ENCODE data around the gene PFKM.

The PFKM gene

DNA sequence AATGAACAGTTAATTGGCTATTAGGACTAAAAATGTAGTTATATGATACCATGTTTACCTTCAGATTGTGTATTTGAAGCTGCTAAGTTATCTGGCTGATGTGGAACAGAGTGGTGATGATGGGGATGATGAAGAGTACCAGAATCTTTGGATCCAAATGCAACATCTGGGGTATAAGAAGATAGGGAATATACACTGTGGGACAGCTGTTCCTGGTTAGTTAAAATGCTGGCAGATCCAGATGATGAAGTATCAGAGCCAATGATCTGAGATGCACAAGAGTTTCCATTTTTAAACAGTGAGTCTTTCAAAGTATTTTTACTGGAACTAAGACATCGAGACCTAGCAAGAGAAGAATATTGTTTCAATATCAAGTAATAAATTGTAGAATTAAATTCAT lies 44.9 kb upstream of the PFKM start:
- H3K36me3 ChIP-seq (ENCODE audit: control insufficient read depth, insufficient read depth, low read length), result peaks cover under 1% of the 10 kb centered on the region
- H3K4me3 ChIP-seq (replicated peaks; ENCODE audit: low read depth, low read length), result no peak overlapping the region
- no peak for DNase-seq (ENCODE audit: extremely low read depth, insufficient read length)
- no peaks in the 10 kb centered on the region for H3K27me3 ChIP-seq (replicated peaks; ENCODE audit: control insufficient read depth, insufficient read depth, low read length)
- TF ChIP-seq, protein P1, sequence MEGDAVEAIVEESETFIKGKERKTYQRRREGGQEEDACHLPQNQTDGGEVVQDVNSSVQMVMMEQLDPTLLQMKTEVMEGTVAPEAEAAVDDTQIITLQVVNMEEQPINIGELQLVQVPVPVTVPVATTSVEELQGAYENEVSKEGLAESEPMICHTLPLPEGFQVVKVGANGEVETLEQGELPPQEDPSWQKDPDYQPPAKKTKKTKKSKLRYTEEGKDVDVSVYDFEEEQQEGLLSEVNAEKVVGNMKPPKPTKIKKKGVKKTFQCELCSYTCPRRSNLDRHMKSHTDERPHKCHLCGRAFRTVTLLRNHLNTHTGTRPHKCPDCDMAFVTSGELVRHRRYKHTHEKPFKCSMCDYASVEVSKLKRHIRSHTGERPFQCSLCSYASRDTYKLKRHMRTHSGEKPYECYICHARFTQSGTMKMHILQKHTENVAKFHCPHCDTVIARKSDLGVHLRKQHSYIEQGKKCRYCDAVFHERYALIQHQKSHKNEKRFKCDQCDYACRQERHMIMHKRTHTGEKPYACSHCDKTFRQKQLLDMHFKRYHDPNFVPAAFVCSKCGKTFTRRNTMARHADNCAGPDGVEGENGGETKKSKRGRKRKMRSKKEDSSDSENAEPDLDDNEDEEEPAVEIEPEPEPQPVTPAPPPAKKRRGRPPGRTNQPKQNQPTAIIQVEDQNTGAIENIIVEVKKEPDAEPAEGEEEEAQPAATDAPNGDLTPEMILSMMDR (IDR thresholded peaks at IDR 0.05; ENCODE audit: insufficient read depth, low read length, poor library complexity, severe bottlenecking), result no peak

DNA sequence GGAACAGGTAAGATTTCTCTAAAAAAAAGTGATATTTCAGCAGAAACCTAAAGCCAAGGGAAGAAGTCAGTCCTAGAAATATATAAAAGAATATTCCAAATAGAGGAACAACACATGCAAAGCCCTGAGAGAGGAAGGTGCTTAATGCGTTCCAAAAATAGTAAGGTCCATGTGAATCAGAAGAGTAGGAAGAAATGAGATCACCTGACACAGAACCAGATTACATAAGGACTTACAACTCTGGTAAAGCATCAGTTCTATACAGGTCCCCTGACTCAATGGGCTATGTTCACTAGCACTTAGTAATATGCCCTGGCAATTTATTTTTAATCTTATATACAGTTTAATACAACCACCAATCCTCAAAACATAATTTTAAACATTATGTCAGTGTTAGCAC lies 43.3 kb upstream of the PFKM start:
- no peaks in the 10 kb centered on the region; the same call in none of the 2 replicates for H3K36me3 ChIP-seq (ENCODE audit: control insufficient read depth, insufficient read depth, low read length)
- H3K4me3 ChIP-seq (replicated peaks; ENCODE audit: low read depth, low read length), result no peak overlapping the region
- no peak for DNase-seq (ENCODE audit: extremely low read depth, insufficient read length)
- H3K27me3 ChIP-seq (replicated peaks; ENCODE audit: control insufficient read depth, insufficient read depth, low read length), result no peaks in the 10 kb centered on the region
- TF ChIP-seq, protein P1 (IDR thresholded peaks at IDR 0.05; ENCODE audit: insufficient read depth, low read length, poor library complexity, severe bottlenecking), result no peak

DNA sequence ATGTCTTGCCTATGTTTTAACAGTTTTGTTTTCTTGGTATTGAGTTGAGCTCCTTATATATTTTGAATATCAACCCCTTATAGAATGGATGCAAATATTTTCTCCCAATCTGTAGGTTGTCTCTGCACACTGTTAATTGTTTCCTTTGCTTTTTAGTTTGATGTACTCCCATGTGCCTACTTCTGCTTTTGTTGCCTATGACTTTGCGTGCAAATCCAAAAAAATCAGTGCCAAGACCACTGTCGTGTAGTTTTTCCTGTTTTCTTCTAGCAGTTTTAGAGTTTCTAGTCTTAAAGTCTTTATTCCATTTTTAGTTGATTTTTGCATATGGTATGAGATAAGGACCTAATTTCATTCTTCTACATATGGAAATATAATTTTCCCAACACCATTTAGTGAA lies 42.1 kb upstream of the PFKM start:
- Histone ChIP-seq H3K4me3 (replicated peaks; ENCODE audit: low read depth, low read length) (no peak overlapping the region), H3K36me3 (ENCODE audit: control insufficient read depth, insufficient read depth, low read length) (no peaks in the 10 kb centered on the region; the same call in none of the 2 replicates), H3K27me3 (replicated peaks; ENCODE audit: control insufficient read depth, insufficient read depth, low read length) (no peaks in the 10 kb centered on the region)
- no peak for DNase-seq (ENCODE audit: extremely low read depth, insufficient read length)
- TF ChIP-seq, protein P1 (IDR thresholded peaks at IDR 0.05; ENCODE audit: insufficient read depth, low read length, poor library complexity, severe bottlenecking), result no peak

DNA sequence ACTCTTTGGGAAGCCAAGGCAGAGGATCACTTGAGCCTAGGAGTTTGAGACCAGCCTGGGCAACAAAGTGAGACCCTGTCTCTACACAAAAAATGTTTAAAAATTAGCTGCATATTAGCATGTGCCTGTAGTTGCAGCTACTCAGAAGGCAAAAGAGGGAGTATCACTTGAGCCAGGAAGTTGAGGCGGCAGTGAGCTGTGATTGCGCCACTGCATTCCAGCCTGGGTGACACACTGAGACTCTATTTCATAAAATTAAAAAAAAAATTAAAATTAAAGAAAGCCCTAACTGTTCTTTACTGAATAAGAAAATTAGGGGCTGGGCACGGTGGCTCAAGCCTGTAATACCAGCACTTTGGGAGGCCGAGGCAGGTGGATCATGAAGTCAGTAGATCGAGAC lies 40.3 kb upstream of the PFKM start:
- no peak for DNase-seq (ENCODE audit: extremely low read depth, insufficient read length)
- no peaks in the 10 kb centered on the region; the same call in 1 of the 2 replicates for H3K36me3 ChIP-seq (ENCODE audit: control insufficient read depth, insufficient read depth, low read length)
- H3K4me3 ChIP-seq (replicated peaks; ENCODE audit: low read depth, low read length), result no peak overlapping the region
- no peaks in the 10 kb centered on the region for H3K27me3 ChIP-seq (replicated peaks; ENCODE audit: control insufficient read depth, insufficient read depth, low read length)
- TF ChIP-seq, protein P1 (IDR thresholded peaks at IDR 0.05; ENCODE audit: insufficient read depth, low read length, poor library complexity, severe bottlenecking), result no peak

DNA sequence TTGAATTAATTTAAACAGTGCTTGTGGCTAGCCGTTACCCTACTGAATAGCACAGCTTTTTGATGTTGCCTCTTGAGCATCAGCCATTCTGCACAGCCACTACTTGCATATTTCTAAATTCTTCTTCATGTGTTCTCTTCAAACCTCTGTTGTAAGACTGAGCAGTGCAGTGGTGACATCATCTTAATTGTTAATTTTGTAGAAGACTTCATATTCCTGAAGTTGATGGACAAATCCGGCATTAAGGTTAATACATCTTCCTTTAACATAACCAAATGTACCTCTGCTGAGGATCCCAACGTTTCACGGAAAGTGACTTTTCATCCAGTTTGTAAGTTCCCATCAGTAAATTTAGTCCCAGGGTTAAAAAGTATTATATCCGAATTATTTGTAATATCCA lies 38.9 kb upstream of the PFKM start:
- DNase-seq (ENCODE audit: extremely low read depth, insufficient read length), result no peak
- no peak overlapping the region for H3K4me3 ChIP-seq (replicated peaks; ENCODE audit: low read depth, low read length)
- TF ChIP-seq, protein P1 (IDR thresholded peaks at IDR 0.05; ENCODE audit: insufficient read depth, low read length, poor library complexity, severe bottlenecking), result no peak
- no peaks in the 10 kb centered on the region for H3K27me3 ChIP-seq (replicated peaks; ENCODE audit: control insufficient read depth, insufficient read depth, low read length)
- H3K36me3 ChIP-seq (ENCODE audit: control insufficient read depth, insufficient read depth, low read length), result peaks cover 4% of the 10 kb centered on the region

DNA sequence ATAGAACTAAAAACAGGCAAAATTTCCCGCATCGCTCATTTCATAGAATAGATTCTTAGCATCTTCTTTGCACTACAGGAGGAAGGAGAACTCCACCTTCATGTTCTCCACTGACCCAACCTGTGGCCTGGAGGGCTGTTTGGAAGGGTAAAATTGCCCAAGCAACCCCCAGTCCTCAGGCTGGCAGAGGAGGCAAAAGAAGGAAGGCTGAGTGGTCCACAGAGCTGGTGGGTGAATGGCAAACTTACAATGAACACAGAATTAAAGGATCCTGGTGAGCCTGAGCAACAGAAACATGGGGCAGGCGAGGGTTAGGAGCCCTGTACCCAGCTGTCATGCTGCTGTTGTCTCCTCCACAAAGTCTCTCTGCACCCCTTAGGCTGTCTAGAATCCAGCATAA lies 38.3 kb upstream of the PFKM start:
- Histone ChIP-seq H3K27me3 (replicated peaks; ENCODE audit: control insufficient read depth, insufficient read depth, low read length) (no peaks in the 10 kb centered on the region), H3K36me3 (ENCODE audit: control insufficient read depth, insufficient read depth, low read length) (peaks cover 4% of the 10 kb centered on the region), H3K4me3 (replicated peaks; ENCODE audit: low read depth, low read length) (no peak overlapping the region)
- TF ChIP-seq, protein P1 (IDR thresholded peaks at IDR 0.05; ENCODE audit: insufficient read depth, low read length, poor library complexity, severe bottlenecking), result no peak
- DNase-seq (ENCODE audit: extremely low read depth, insufficient read length), result no peak
